Measurements from ENCODE around the gene CCDC9B.

CCDC9B gene

DNA sequence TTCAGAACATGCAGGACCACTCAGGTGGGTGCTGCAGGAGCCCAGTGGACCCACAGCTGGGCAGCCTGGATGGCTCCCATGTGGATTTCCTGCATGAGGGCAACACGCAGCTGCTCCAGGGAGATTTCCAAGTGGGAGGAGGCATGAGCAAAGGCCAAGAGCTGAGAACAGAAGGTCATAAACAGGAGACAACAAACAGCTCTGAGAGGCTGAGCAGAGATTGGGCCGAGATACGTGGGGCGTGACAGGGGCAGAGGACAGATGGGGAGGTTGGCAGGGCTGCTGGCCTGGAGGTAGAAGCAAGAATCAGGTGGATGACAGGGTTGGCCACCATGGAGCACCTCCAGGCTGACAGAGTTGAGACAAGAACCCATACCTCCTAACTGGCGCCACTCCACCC, 13.0 kb upstream of the CCDC9B start:
- TF ChIP-seq, protein P1, sequence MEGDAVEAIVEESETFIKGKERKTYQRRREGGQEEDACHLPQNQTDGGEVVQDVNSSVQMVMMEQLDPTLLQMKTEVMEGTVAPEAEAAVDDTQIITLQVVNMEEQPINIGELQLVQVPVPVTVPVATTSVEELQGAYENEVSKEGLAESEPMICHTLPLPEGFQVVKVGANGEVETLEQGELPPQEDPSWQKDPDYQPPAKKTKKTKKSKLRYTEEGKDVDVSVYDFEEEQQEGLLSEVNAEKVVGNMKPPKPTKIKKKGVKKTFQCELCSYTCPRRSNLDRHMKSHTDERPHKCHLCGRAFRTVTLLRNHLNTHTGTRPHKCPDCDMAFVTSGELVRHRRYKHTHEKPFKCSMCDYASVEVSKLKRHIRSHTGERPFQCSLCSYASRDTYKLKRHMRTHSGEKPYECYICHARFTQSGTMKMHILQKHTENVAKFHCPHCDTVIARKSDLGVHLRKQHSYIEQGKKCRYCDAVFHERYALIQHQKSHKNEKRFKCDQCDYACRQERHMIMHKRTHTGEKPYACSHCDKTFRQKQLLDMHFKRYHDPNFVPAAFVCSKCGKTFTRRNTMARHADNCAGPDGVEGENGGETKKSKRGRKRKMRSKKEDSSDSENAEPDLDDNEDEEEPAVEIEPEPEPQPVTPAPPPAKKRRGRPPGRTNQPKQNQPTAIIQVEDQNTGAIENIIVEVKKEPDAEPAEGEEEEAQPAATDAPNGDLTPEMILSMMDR (conservative IDR thresholded peaks at IDR 0.05; ENCODE audit: control insufficient read depth, insufficient read depth, low read depth, low read length): no peak
- DNase-seq (ENCODE audit: low read depth): no peak
- H3K4me3 ChIP-seq (ENCODE audit: control insufficient read depth, low read depth, low read length): no peak overlapping the region

DNA sequence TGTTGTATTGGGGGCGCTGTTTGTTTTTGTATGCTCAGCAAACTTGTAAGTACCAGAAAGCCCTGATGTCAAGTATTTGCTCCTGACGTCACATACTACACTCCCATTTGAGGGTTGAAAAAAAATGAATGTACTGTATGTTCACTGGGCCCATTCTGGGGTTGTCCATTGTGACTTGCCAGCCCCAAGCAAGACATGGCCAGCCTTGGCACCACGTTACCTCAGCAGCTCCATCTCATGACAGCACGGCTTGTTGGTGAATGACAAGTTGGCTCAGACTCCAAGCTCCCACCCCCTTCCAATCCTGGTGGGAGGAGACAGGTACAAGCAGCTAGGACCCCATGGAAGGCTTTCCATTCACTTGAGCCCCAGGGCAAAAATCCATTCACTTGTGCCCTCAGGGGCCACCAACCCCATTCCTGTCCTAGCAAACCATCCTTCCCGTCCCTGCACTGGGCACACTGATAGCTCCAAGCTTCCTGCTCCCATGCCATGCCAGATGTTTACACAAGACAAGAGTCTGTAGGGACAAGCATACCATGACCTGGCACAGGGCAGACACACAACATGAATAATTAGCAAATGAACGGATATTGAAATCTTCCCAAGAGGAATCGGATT, 11.7 kb upstream of the CCDC9B start:
- no peak for DNase-seq (ENCODE audit: low read depth)
- TF ChIP-seq, protein P1 (conservative IDR thresholded peaks at IDR 0.05; ENCODE audit: control insufficient read depth, insufficient read depth, low read depth, low read length): no peak

DNA sequence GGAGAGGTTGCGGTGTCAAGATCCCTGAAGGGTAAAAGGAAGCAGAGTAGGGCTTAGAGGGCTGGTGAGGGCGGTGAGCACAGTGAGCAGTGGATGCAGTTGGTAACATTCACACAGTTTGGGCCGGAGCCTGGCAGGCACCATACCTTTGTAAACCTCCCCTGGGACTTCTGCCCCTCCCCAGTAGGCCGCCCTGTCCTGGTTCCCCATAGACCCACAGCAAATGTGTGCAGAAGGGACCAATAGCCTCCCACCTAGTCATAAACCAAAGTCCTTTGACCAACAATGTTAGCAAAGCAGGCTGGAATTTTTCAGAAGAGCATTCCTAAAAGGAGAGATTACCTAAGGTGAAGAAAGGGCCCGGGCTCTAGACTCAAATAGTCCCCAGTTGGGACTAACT, 8.4 kb upstream of the CCDC9B start:
- TF ChIP-seq, protein P1 (conservative IDR thresholded peaks at IDR 0.05; ENCODE audit: control insufficient read depth, insufficient read depth, low read depth, low read length): no peak
- no peak overlapping the region for H3K4me3 ChIP-seq (ENCODE audit: control insufficient read depth, low read depth, low read length)
- no peak for DNase-seq (ENCODE audit: low read depth)

More for the DNA sequence above, 11.7 kb upstream of the CCDC9B start:
- H3K4me3 ChIP-seq (ENCODE audit: control insufficient read depth, low read depth, low read length): no peak overlapping the region

DNA sequence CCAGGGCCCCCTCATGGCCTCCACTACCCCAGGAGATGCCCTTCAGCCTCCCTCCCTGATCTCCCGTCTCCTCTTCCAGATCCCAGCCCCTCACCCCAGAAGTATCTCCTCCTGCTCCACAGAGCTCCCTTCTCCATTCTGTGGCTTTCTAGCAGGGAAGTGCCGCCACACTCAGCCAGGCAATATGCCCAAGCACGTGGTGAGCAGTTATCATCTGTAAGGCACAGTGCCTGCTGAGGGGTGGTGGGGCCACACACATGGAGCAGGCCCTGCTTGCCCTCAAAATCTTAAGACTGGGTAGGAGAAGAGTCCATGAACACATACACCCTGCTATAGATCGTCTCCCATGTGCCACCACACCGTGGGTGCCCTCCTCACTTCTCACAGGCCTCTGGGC, 7.7 kb upstream of the CCDC9B start:
- no peak overlapping the region for H3K4me3 ChIP-seq (ENCODE audit: control insufficient read depth, low read depth, low read length)
- no peak for DNase-seq (ENCODE audit: low read depth)
- TF ChIP-seq, protein P1 (conservative IDR thresholded peaks at IDR 0.05; ENCODE audit: control insufficient read depth, insufficient read depth, low read depth, low read length): no peak

DNA sequence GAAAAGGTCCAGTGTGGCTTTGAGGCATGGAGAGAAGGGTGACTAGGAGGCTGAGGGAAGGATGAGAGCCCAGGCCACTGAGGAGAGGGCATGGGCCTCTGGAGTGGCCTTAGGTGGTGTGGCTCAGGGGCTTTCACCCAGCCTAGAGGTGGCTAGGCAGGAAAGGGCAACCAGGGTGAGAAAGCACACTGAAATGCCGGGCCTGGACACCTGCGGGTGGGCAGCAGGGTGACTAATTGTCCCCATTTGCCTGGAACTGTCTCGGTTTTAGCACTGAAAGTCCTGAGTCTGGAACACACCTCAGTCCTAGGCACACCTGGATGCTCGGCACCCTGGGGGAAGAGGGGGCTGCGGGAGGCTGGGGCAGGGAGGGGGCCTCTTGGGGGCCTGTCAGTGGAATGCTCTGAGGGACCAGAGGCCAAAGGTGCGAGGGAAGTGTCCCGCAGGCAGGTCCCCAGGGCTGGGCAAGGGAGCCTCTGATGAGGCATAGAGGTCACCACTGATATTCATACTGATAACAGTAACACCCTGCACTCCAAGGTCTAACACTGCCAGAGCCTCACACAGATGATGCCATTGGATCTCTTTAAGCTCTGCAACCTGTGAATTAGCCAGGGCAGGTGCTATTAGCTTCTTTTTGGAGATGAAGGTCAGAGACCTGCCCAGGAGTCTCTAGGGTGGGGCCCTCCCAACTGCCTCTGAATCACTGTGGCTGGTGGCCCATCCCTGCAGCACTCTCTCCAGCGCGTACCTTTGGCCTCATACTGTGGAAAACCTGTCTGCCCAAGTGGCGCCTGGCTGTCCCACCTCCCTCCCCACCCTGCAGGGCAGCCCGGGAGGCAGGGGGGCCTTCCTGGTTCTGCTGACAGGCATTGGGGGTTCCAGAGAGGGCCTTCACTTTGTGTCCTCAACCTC, 7.1 kb upstream of the CCDC9B start:
- no peak for DNase-seq (ENCODE audit: low read depth)
- no peak overlapping the region for H3K4me3 ChIP-seq (ENCODE audit: control insufficient read depth, low read depth, low read length)
- TF ChIP-seq, protein P1 (conservative IDR thresholded peaks at IDR 0.05; ENCODE audit: control insufficient read depth, insufficient read depth, low read depth, low read length): no peak

DNA sequence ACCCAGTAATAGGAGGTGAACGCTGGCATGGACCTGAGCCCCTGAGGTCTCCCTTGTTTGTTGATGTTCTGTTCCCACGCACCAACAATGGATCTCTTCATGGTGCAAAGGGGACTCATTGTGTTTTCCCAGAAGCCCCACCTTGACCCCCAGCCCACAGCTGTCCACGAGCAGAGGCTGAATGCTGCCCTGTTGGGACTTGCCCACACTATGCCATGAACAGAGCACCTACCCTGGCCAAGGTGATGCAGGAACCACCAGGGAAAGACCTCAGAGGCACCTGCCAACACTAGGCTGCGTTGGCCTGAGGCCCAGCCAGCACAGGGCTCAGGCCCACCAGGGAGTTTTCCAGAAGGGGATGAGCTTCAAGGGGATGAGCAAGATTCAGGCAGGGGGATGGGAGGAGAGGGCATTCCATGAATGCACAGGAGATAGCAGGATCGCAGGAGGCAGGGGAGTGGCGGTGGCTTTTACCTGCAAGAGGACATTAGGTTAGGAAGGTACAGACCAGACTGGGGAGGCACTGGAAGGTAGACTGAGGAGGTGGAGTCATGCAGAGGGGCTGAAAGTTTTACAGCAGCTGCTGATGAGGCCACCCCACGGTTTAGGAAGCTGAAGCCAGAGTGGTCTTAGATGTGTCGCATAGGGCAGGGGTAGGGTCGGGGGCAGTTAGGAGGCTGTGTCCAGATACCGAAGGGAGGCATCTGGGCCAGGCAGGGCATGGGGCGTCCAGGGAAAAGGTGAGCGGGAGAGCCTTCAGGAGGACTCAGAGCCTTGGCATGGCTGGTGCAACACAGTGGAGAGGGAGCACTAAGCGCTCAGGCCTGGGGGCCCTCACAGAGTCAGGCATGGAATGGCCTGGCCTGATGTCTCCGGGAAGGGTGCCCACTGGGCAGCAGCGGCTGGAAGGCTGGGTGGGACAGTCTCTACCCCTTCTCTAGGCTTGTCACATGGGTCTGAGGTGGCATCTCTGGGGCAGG, 6.1 kb upstream of the CCDC9B start:
- no peak overlapping the region for H3K4me3 ChIP-seq (ENCODE audit: control insufficient read depth, low read depth, low read length)
- TF ChIP-seq, protein P1 (conservative IDR thresholded peaks at IDR 0.05; ENCODE audit: control insufficient read depth, insufficient read depth, low read depth, low read length): no peak
- no peak for DNase-seq (ENCODE audit: low read depth)

Measured in fibroblast of mammary gland (primary cell).